HCT116 (cell line): ENCODE measurements around the gene UPK3B. TPM values are rescaled to one million over a fixed set of nuclear protein-coding genes. Genes with fewer than 3 reads are reported as not detected.
"Not testable (repeated sequence)": the region's sequence is repeated elsewhere in the genome, so short reads cannot be mapped to it uniquely, and the experiment has no call there.

Experiments
- ATAC-seq: fragments of 200-7000 bp; cut with Tn5 transposase; 2 replicates; pipeline ENCODE4 v1.9.1; 2020; ENCODE audit warnings: mild to moderate bottlenecking, moderate library complexity
- BruUV-seq: library from RNA; stranded (reverse); fragments of 400-500 nt; replicated peaks from 2 replicates; lab custom pipeline; 2021; lab: Mats Ljungman, UMichigan
- CTCF ChIA-PET: fragments of 300-600 bp; sonication (Branson Sonifier 250); formaldehyde crosslinking; loops from one replicate; lab custom pipeline; 2021; ENCODE audit warnings: antibody characterized with exemption; lab: Charles Lee
- POLR2A ChIA-PET: fragments of 300-600, 350-600 bp; sonication (Branson Sonifier 250); formaldehyde crosslinking; loops from one replicate; lab custom pipeline; 2021; ENCODE audit warnings: antibody characterized with exemption; lab: Charles Lee
- RAD21 ChIA-PET, 2 experiments: fragments of 300-600 bp; sonication (Branson Sonifier 250); formaldehyde crosslinking; loops; one replicate each; lab custom pipeline; 2023; ENCODE audit warnings: low total read pairs in 2 of 2; ENCODE audit not compliant: uncharacterized antibody in 2 of 2, unreplicated experiment in 2 of 2, low non-redundant PET in 1 of 2; lab: Charles Lee
- DNase-seq: peaks from one replicate; pipeline ENCODE4 v3.0.0-alpha.2; 2010; ENCODE audit warnings: low read depth, low spot score
- H2AFZ ChIP-seq: fragments of 200-600 bp; shearing (Covaris generic), sonication (generic); 2 replicates; pipeline ENCODE4 v1.6.1; 2017; ENCODE audit warnings: low read depth, mixed run types, mixed read lengths, antibody characterized with exemption, low read length; ENCODE audit not compliant: poor library complexity, severe bottlenecking
- H3K27ac ChIP-seq: 2 replicates; pipeline ENCODE4 v1.5.1; 2012; ENCODE audit warnings: low read depth, low read length
- H3K27me3 ChIP-seq: fragments of 200-600 bp; sonication (generic); 2 replicates; pipeline ENCODE4 v1.6.1; 2016; ENCODE audit warnings: mixed run types, low read length, mixed read lengths; ENCODE audit not compliant: insufficient read depth
- H3K36me3 ChIP-seq, 2 experiments: fragments of 200-500 bp in 1 of 2; fragments of 200-600 bp in 1 of 2; sonication (Bioruptor generic) in 1 of 2; sonication (generic) in 1 of 2; 2 replicates each; pipeline versions ENCODE4 v1.5.1 to v1.6.1; 2014 to 2016; ENCODE audit warnings: low read length in 2 of 2, inconsistent platforms in 1 of 2, mixed read lengths in 1 of 2, mixed run types in 1 of 2; ENCODE audit not compliant: insufficient read depth in 2 of 2, control insufficient read depth in 1 of 2
- H3K4me1 ChIP-seq, 2 experiments: fragments of 200-600 bp in 1 of 2; sonication (generic) in 1 of 2; 2 replicates each; pipeline versions ENCODE4 v1.5.1 to v1.6.1; 2012 to 2017; ENCODE audit warnings: low read length in 2 of 2, inconsistent platforms in 1 of 2, mild to moderate bottlenecking in 1 of 2, mixed read lengths in 1 of 2, mixed run types in 1 of 2, moderate library complexity in 1 of 2; ENCODE audit not compliant: insufficient read depth in 2 of 2, control insufficient read depth in 1 of 2
- H3K4me2 ChIP-seq: fragments of 200-600 bp; sonication (generic); 2 replicates; pipeline ENCODE4 v1.6.1; 2017; ENCODE audit warnings: mixed run types, low read length, mixed read lengths
- H3K4me3 ChIP-seq, 2 experiments: fragments of 200-600 bp in 1 of 2; sonication (generic) in 1 of 2; replicated peaks in 1 of 2; 2 replicates each; pipeline ENCODE4 v1.5.1; 2011 to 2016; ENCODE audit warnings: low read length in 2 of 2, control low read depth in 1 of 2, low read depth in 1 of 2, mild to moderate bottlenecking in 1 of 2, mixed read lengths in 1 of 2, mixed run types in 1 of 2
- H3K79me2 ChIP-seq: fragments of 200-600 bp; sonication (generic); 2 replicates; pipeline ENCODE4 v1.6.1; 2017; ENCODE audit warnings: mild to moderate bottlenecking, mixed run types, low read length, moderate library complexity, mixed read lengths; ENCODE audit not compliant: insufficient read depth
- H3K9ac ChIP-seq: fragments of 200-600 bp; sonication (generic); 2 replicates; pipeline ENCODE4 v1.6.1; 2016; ENCODE audit warnings: low read length, mixed read lengths
- H3K9me2 ChIP-seq: fragments of 200-600 bp; sonication (generic), shearing (Covaris generic); 2 replicates; pipeline ENCODE4 v1.6.1; 2017; ENCODE audit warnings: mixed run types, mild to moderate bottlenecking, moderate library complexity; ENCODE audit not compliant: insufficient read depth
- H3K9me3 ChIP-seq, 2 experiments: fragments of 200-500 bp in 1 of 2; fragments of 200-600 bp in 1 of 2; sonication (Bioruptor generic) in 1 of 2; sonication (generic) in 1 of 2; 2 replicates each; pipeline ENCODE4 v1.6.1; 2014 to 2017; ENCODE audit warnings: low read length in 2 of 2, mixed read lengths in 2 of 2, inconsistent platforms in 1 of 2, low read depth in 1 of 2, mild to moderate bottlenecking in 1 of 2, mixed run types in 1 of 2, moderate library complexity in 1 of 2; ENCODE audit not compliant: control insufficient read depth in 1 of 2, insufficient read depth in 1 of 2
- H4K20me1 ChIP-seq: fragments of 200-600 bp; sonication (generic), shearing (Covaris generic); 2 replicates; pipeline ENCODE4 v1.6.1; 2017; ENCODE audit warnings: mixed run types, mild to moderate bottlenecking, moderate library complexity; ENCODE audit not compliant: insufficient read depth
- intact Hi-C: fragments of 100-400 bp; cut with micrococcal nuclease; formaldehyde crosslinking; loops from 2 replicates; pipeline ENCODE4 v1.10.0; 2022
- total RNA-seq: library from RNA; stranded (reverse); gene quantifications from one replicate; pipeline ENCODE4 v1.2.1, GENCODE V29; 2021; ENCODE audit not compliant: unreplicated experiment

Gene UPK3B
- total RNA-seq, 1 experiment from 2014 or later = 2.3 TPM

DNA sequence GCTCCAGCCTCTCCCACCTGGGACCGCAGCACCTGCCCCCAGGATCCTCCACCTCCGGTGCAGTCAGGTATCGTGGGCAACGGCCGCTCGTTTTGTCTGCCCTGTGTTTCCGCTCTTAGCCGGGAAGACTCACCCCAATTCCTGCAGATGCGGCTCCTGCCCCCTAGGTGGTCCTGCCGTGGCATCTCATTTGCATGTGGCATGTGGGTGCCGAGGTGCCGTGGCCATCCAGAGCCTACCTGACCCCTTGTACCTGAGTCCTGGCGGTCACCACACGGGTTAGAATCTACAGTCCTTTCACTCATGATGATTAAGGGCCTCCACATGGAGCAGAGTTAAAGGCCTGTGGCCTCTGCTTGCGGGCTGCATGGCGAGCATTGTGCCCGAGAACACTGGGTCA, 27.3 kb upstream of the UPK3B start:
- H3K27ac ChIP-seq, H3K27me3 ChIP-seq, H4K20me1 ChIP-seq, BruUV-seq, H3K36me3 ChIP-seq, ATAC-seq, H3K9ac ChIP-seq, DNase-seq, H3K79me2 ChIP-seq, H3K9me2 ChIP-seq, H3K4me1 ChIP-seq, H3K9me3 ChIP-seq, intact Hi-C loops, POLR2A ChIA-PET, RAD21 ChIA-PET, H3K4me2 ChIP-seq, CTCF ChIA-PET, H2AFZ ChIP-seq, H3K4me3 ChIP-seq: not testable (repeated sequence)

- H3K9ac ChIP-seq, H2AFZ ChIP-seq, H3K4me3 ChIP-seq, intact Hi-C loops, H3K79me2 ChIP-seq, H4K20me1 ChIP-seq, H3K9me3 ChIP-seq, H3K9me2 ChIP-seq, CTCF ChIA-PET, H3K27me3 ChIP-seq, H3K27ac ChIP-seq, DNase-seq, H3K4me1 ChIP-seq, RAD21 ChIA-PET, H3K4me2 ChIP-seq, POLR2A ChIA-PET, ATAC-seq, H3K36me3 ChIP-seq, BruUV-seq: not testable (repeated sequence)
Measured at GRCh38 chr7:76484456-76484855, 25.9 kb upstream of the UPK3B start.

GRCh38 chr7:76485822-76486610, 24.3 kb upstream of the UPK3B start:
- H3K9me3 ChIP-seq, DNase-seq, H3K79me2 ChIP-seq, POLR2A ChIA-PET, CTCF ChIA-PET, H3K4me3 ChIP-seq, H4K20me1 ChIP-seq, H3K4me2 ChIP-seq, H3K9ac ChIP-seq, H2AFZ ChIP-seq, H3K4me1 ChIP-seq, ATAC-seq, RAD21 ChIA-PET, H3K36me3 ChIP-seq, intact Hi-C loops, BruUV-seq, H3K9me2 ChIP-seq, H3K27ac ChIP-seq, H3K27me3 ChIP-seq: not testable (repeated sequence)

DNA sequence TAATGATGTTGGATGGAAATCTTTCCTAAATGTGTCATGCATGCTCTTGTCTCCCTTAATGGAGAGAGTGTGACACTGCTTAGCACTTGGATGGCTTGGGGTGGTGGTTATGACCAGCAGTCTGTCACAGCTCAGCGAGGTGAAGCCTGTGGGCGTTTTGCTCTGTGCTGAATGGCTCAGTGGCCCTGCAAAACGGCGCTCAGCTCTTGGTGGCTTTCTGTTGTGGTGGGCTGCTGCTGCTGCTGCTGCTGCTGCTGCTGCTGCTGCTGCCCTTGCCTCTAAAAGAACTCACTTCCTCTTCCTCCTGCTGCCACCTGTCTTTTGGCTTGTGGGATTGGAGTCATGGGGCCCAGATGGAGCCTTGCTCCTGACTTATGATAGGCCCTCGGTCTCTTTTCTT, 23.7 kb upstream of the UPK3B start:
- H3K4me2 ChIP-seq, H3K4me1 ChIP-seq, H2AFZ ChIP-seq, CTCF ChIA-PET, H4K20me1 ChIP-seq, RAD21 ChIA-PET, H3K9ac ChIP-seq, H3K36me3 ChIP-seq, DNase-seq, intact Hi-C loops, H3K27me3 ChIP-seq, H3K9me2 ChIP-seq, H3K27ac ChIP-seq, H3K79me2 ChIP-seq, POLR2A ChIA-PET, ATAC-seq, H3K4me3 ChIP-seq, BruUV-seq, H3K9me3 ChIP-seq: not testable (repeated sequence)
